IMR-90 (cell line): ENCODE results near the gene FGGY. TPM values are rescaled to one million over a fixed set of nuclear protein-coding genes. Genes with fewer than 3 reads are reported as not detected.

Experiments used
- ATAC-seq: fragments of 200-7000 bp; cut with Tn5 transposase; 2 replicates; pipeline ENCODE4 v1.9.1; 2020; ENCODE audit warnings: low read depth, mild to moderate bottlenecking, moderate library complexity
- BruUV-seq: library from RNA; stranded (reverse); fragments of 400-500 nt; replicated peaks from 2 replicates; lab custom pipeline; 2021; lab: Mats Ljungman, UMichigan
- CTCF ChIA-PET: fragments of 300-600 bp; formaldehyde crosslinking; extraction: SDS; loops from one replicate; lab custom pipeline; 2021; ENCODE audit warnings: antibody characterized with exemption; lab: Yijun Ruan, JAX
- POLR2A ChIA-PET: fragments of 300-600 bp; sonication (Branson Sonifier 250); formaldehyde crosslinking; loops from one replicate; lab custom pipeline; 2022; ENCODE audit warnings: antibody characterized with exemption; ENCODE audit not compliant: unreplicated experiment; lab: Charles Lee
- DNase-seq: peaks from one replicate; pipeline ENCODE4 v3.0.0; 2013
- H2AFZ ChIP-seq: replicated peaks from 2 replicates; pipeline ENCODE3; 2013; ENCODE audit warnings: low read length, mild to moderate bottlenecking; ENCODE audit not compliant: poor library complexity
- H2AK5ac ChIP-seq: 2 replicates; pipeline ENCODE4 v1.6.1; 2013; ENCODE audit warnings: low read depth, low read length, inconsistent platforms
- H2AK9ac ChIP-seq: replicated peaks from 2 replicates; pipeline ENCODE3; 2013; ENCODE audit warnings: mild to moderate bottlenecking, low read depth, low read length, moderate library complexity; ENCODE audit not compliant: poor library complexity
- H2BK120ac ChIP-seq: 2 replicates; pipeline ENCODE4 v1.6.1; 2013; ENCODE audit warnings: low read depth, low read length, inconsistent platforms
- H2BK15ac ChIP-seq: 3 replicates; pipeline ENCODE4 v1.6.1; 2013; ENCODE audit warnings: low read depth, low read length, inconsistent platforms
- H2BK20ac ChIP-seq: 2 replicates; pipeline ENCODE4 v1.6.1; 2013; ENCODE audit warnings: low read depth, mild to moderate bottlenecking, inconsistent platforms, low read length, moderate library complexity
- H2BK5ac ChIP-seq: 2 replicates; pipeline ENCODE4 v1.6.1; 2013; ENCODE audit warnings: mild to moderate bottlenecking, low read depth, low read length, inconsistent platforms; ENCODE audit not compliant: poor library complexity, severe bottlenecking
- H3K14ac ChIP-seq: replicated peaks from 2 replicates; pipeline ENCODE4 v1.6.1; 2013; ENCODE audit warnings: low read depth, low read length, inconsistent platforms
- H3K18ac ChIP-seq: 2 replicates; pipeline ENCODE4 v1.6.1; 2013; ENCODE audit warnings: low read depth, low read length, control low read depth
- H3K23ac ChIP-seq: 2 replicates; pipeline ENCODE4 v1.6.1; 2013; ENCODE audit warnings: low read depth, low read length, inconsistent platforms
- H3K27ac ChIP-seq: 2 replicates; pipeline ENCODE4 v1.5.1; 2013; ENCODE audit warnings: mild to moderate bottlenecking, control low read depth, low read length; ENCODE audit not compliant: insufficient read depth
- H3K27me3 ChIP-seq: 2 replicates; pipeline ENCODE4 v1.6.1; 2013; ENCODE audit warnings: low read length; ENCODE audit not compliant: control insufficient read depth, insufficient read depth
- H3K36me3 ChIP-seq: 2 replicates; pipeline ENCODE4 v1.6.1; 2013; ENCODE audit warnings: low read length, mixed read lengths; ENCODE audit not compliant: control insufficient read depth, insufficient read depth
- H3K4ac ChIP-seq: 2 replicates; pipeline ENCODE4 v1.6.1; 2013; ENCODE audit warnings: low read depth, low read length, inconsistent platforms
- H3K4me1 ChIP-seq: 2 replicates; pipeline ENCODE4 v1.6.1; 2013; ENCODE audit warnings: low read length, mixed read lengths; ENCODE audit not compliant: control insufficient read depth, insufficient read depth
- H3K4me2 ChIP-seq: 2 replicates; pipeline ENCODE4 v1.6.1; 2013; ENCODE audit warnings: low read depth, mild to moderate bottlenecking, control low read depth, low read length, moderate library complexity
- H3K4me3 ChIP-seq: 2 replicates; pipeline ENCODE4 v1.5.1; 2013; ENCODE audit warnings: low read depth, mild to moderate bottlenecking, control low read depth, low read length, moderate library complexity; ENCODE audit not compliant: insufficient read depth
- H3K56ac ChIP-seq: 2 replicates; pipeline ENCODE4 v1.6.1; 2013; ENCODE audit warnings: low read length, inconsistent platforms; ENCODE audit not compliant: insufficient read depth; ENCODE audit errors: extremely low read depth
- H3K79me1 ChIP-seq, 2 experiments: 2 replicates each; pipeline ENCODE4 v1.6.1; 2013; ENCODE audit warnings: low read length in 2 of 2, inconsistent platforms in 1 of 2, low read depth in 1 of 2
- H3K9ac ChIP-seq: 2 replicates; pipeline ENCODE4 v1.6.1; 2013; ENCODE audit warnings: low read depth, low read length, control low read depth
- H3K9me1 ChIP-seq: 2 replicates; pipeline ENCODE4 v1.6.1; 2013; ENCODE audit warnings: low read length, inconsistent platforms; ENCODE audit not compliant: insufficient read depth
- H3K9me3 ChIP-seq: 2 replicates; pipeline ENCODE4 v1.6.1; 2013; ENCODE audit warnings: low read length; ENCODE audit not compliant: control insufficient read depth, insufficient read depth
- H4K20me1 ChIP-seq: 2 replicates; pipeline ENCODE4 v1.6.1; 2013; ENCODE audit warnings: low read length, inconsistent platforms; ENCODE audit not compliant: insufficient read depth
- H4K5ac ChIP-seq: 2 replicates; pipeline ENCODE4 v1.6.1; 2013; ENCODE audit warnings: mild to moderate bottlenecking, low read depth, low read length, control low read depth
- H4K8ac ChIP-seq, 2 experiments: 2 replicates each; pipeline ENCODE4 v1.6.1; 2013; ENCODE audit warnings: low read depth in 2 of 2, low read length in 2 of 2, control low read depth in 1 of 2, inconsistent platforms in 1 of 2
- H4K91ac ChIP-seq: 2 replicates; pipeline ENCODE4 v1.6.1; 2013; ENCODE audit warnings: low read depth, low read length, inconsistent platforms; ENCODE audit not compliant: insufficient read depth
- BHLHE40 ChIP-seq: fragments of 150-350 bp; IDR thresholded peaks from 2 replicates; pipeline ENCODE4 v1.6.1; 2016; ENCODE audit warnings: mild to moderate bottlenecking, low read depth, low read length
- CEBPB ChIP-seq: IDR thresholded peaks from 2 replicates; pipeline ENCODE4 v1.6.1; 2012; ENCODE audit warnings: low read depth, low read length, improper control_type of control experiment
- CHD1 ChIP-seq: IDR thresholded peaks from 2 replicates; pipeline ENCODE4 v1.6.1; 2012; ENCODE audit warnings: low read depth, low read length, improper control_type of control experiment
- CTCF ChIP-seq: conservative IDR thresholded peaks from 2 replicates; pipeline ENCODE4 v1.5.1; 2012; ENCODE audit warnings: mild to moderate bottlenecking, low read depth, low read length, improper control_type of control experiment
- ELK1 ChIP-seq: fragments of 150-350 bp; IDR thresholded peaks from 2 replicates; pipeline ENCODE4 v1.6.1; 2016; ENCODE audit warnings: low read depth, mild to moderate bottlenecking, low read length, moderate library complexity, borderline replicate concordance
- FOS ChIP-seq: fragments of 150-350 bp; IDR thresholded peaks from 2 replicates; pipeline ENCODE4 v1.6.1; 2016; ENCODE audit warnings: low read depth, low read length
- MAFK ChIP-seq: IDR thresholded peaks from 2 replicates; pipeline ENCODE4 v1.6.1; 2012; ENCODE audit warnings: low read depth, low read length, improper control_type of control experiment
- MAZ ChIP-seq: IDR thresholded peaks from 2 replicates; pipeline ENCODE4 v1.6.1; 2012; ENCODE audit warnings: low read depth, mild to moderate bottlenecking, low read length, improper control_type of control experiment, moderate library complexity, borderline replicate concordance
- MXI1 ChIP-seq: IDR thresholded peaks from 2 replicates; pipeline ENCODE4 v1.6.1; 2012; ENCODE audit warnings: low read depth, mild to moderate bottlenecking, low read length, moderate library complexity, borderline replicate concordance
- NFE2L2 ChIP-seq: fragments of 150-350 bp; IDR thresholded peaks from 2 replicates; pipeline ENCODE4 v1.6.1; 2016; ENCODE audit warnings: low read depth, mild to moderate bottlenecking, low read length
- POLR2A ChIP-seq: IDR thresholded peaks from 2 replicates; pipeline ENCODE4 v1.6.1; 2012; ENCODE audit warnings: mild to moderate bottlenecking, low read depth, low read length
- RAD21 ChIP-seq: IDR thresholded peaks from 2 replicates; pipeline ENCODE4 v1.6.1; 2012; ENCODE audit warnings: low read length, improper control_type of control experiment
- RCOR1 ChIP-seq: IDR thresholded peaks from 2 replicates; pipeline ENCODE4 v1.6.1; 2012; ENCODE audit warnings: mild to moderate bottlenecking, low read length, improper control_type of control experiment; ENCODE audit not compliant: insufficient replicate concordance
- RFX5 ChIP-seq: IDR thresholded peaks from 2 replicates; pipeline ENCODE4 v1.8.0; 2012; ENCODE audit warnings: low read depth, mild to moderate bottlenecking, low read length, moderate library complexity
- SMC3 ChIP-seq: fragments of 150-350 bp; IDR thresholded peaks from 2 replicates; pipeline ENCODE4 v1.6.1; 2016; ENCODE audit warnings: low read depth, mild to moderate bottlenecking, antibody characterized with exemption, low read length, moderate library complexity
- WGBS, 2 experiments: methylation state at CpG; one replicate each; pipeline versions ENCODE4 v1.1.5 to v1.1.7; 2013; ENCODE audit warnings: missing lambda C conversion rate in 2 of 2; ENCODE audit not compliant: insufficient read length in 1 of 2; ENCODE audit errors: extremely low coverage in 2 of 2; 5-methylcytosine and 5-hydroxymethylcytosine counted together
- dilution Hi-C: fragments of 300-500 bp; cut with HindIII; formaldehyde crosslinking; loops from one replicate; pipeline ENCODE4 v1.14.3; 2018; ENCODE audit warnings: low sequenced_read_pairs; ENCODE audit not compliant: unreplicated experiment
- in situ Hi-C: fragments of 300-500 bp; cut with MboI; formaldehyde crosslinking; loops from 3 replicates; pipeline ENCODE4 v1.14.3; 2019; ENCODE audit warnings: low sequenced_read_pairs, inconsistent platforms, mixed read lengths
- intact Hi-C: fragments of 100-400 bp; cut with micrococcal nuclease; formaldehyde crosslinking; loops from 2 replicates; pipeline ENCODE4 v1.10.0; 2022
- polyA plus RNA-seq, 3 experiments: library from polyadenylated mRNA; depleted of rRNA; stranded (reverse); fragments of >200 nt; gene quantifications; 2 replicates each; pipeline ENCODE4 v1.2.3, GENCODE V29; 2012; ENCODE audit warnings: low replicate concordance in 1 of 3
- total RNA-seq: library from RNA; depleted of rRNA; stranded (reverse); fragments of >200 nt; gene quantifications from 2 replicates; pipeline ENCODE4 v1.2.3, GENCODE V29; 2012
- TF ChIP-seq, protein P1 (sequence below): fragments of 150-350 bp; IDR thresholded peaks from 2 replicates; pipeline ENCODE4 v1.6.1; 2017; ENCODE audit warnings: mild to moderate bottlenecking, antibody characterized with exemption, low read length, low read depth

FGGY gene
- total and polyA plus RNA-seq, 2 of the 4 experiments (the other 2 are of a cell fraction), result 5.6 to 14.0 TPM

- Histone ChIP-seq H3K9me1 (0 out of 2 replicates have a peak, but pooled peaks cover 2% of the 10 kb centered on the region), H3K79me1 (no peaks in the 10 kb centered on the region), H2BK20ac (no peak overlapping the region), H2AK9ac (no peak overlapping the region), H4K5ac (no peak overlapping the region), H2AK5ac (no peak overlapping the region), H3K18ac (no peak overlapping the region), H2BK15ac (no peak overlapping the region), H2BK120ac (no peak overlapping the region), H4K8ac (no peak overlapping the region), H3K9me3 (no peaks in the 10 kb centered on the region), H3K4me3 (no peak overlapping the region), H3K14ac (no peak overlapping the region), H3K4ac (no peak overlapping the region), H2AFZ (no peak overlapping the region), H3K23ac (no peak overlapping the region), H3K27me3 (no peaks in the 10 kb centered on the region), H3K56ac (no peak overlapping the region), H3K27ac (no peak overlapping the region), H3K36me3 (no peaks in the 10 kb centered on the region), H2BK5ac (no peak overlapping the region), H3K9ac (no peak overlapping the region), H4K91ac (no peak overlapping the region), H3K4me2 (no peak overlapping the region), H3K4me1 (peaks cover 2% of the 10 kb centered on the region; the same call in 1 of the 2 replicates), H4K20me1 (no peaks in the 10 kb centered on the region)
- no CpG with 5 or more reads among the region's 3 CpGs for WGBS, 2 experiments
- DNase-seq (no peak), ATAC-seq (no peak)
- ChIA-PET CTCF (no interaction called here), POLR2A (no interaction called here)
- TF ChIP-seq RCOR1 (no peak), SMC3 (no peak), POLR2A (no peak), CHD1 (no peak), FOS (no peak), RAD21 (no peak), RFX5 (no peak), MAFK (no peak), MXI1 (no peak), NFE2L2 (no peak), BHLHE40 (no peak), MAZ (no peak), ELK1 (no peak), CTCF (no peak), CEBPB (no peak)
- TF ChIP-seq, protein P1, sequence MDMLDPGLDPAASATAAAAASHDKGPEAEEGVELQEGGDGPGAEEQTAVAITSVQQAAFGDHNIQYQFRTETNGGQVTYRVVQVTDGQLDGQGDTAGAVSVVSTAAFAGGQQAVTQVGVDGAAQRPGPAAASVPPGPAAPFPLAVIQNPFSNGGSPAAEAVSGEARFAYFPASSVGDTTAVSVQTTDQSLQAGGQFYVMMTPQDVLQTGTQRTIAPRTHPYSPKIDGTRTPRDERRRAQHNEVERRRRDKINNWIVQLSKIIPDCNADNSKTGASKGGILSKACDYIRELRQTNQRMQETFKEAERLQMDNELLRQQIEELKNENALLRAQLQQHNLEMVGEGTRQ, result no peak
- intact Hi-C loops (no loop called here), in situ Hi-C loops (no loop called here), dilution Hi-C loops (no loop called here)
- BruUV-seq, result no TSS peak
These were observed 52.2 kb downstream of the FGGY start for GRCh38 chr1:59349101-59349500.
